ENCODE measurements around the gene CCL20. TPM values are rescaled to one million over a fixed set of nuclear protein-coding genes. Genes with fewer than 3 reads are reported as not detected.
A peak's percentile ranks its signal among the peaks of the same experiment; 100 is the strongest.

The CCL20 gene
- total RNA-seq: 1 to 10 TPM; 1.0 to 5.9 TPM
- 1 to 10 TPM in 1 of 2 donors, under 1 TPM in 1; 0.36 to 1.6 TPM for polyA plus RNA-seq

GRCh38 chr2:227813562-227814353 lies at the start of gene CCL20:
Gene CCL20, plus strand, starts transcription at chr2:227813842. Its CDS starts 70 bp downstream, at chr2:227813912.
- Histone ChIP-seq H3K27ac (ENCODE audit: low read depth in 1 of 2, low read length in 2 of 2) (no peak within 1 kb of the TSS), H3K27me3 (ENCODE audit: control insufficient read depth in 4 of 4, insufficient read depth in 4 of 4, low read length in 3 of 4) (peaks cover 0 to 2% (median 0%) of the 10 kb centered on the region in 4 donors), H3K9ac (ENCODE audit: low read depth in 1 of 2, low read length in 2 of 2) (no peak within 1 kb of the TSS), H3K9me3 (ENCODE audit: control insufficient read depth in 4 of 4, low read length in 3 of 4) (no peaks in the 10 kb centered on the region), H3K4me3 (ENCODE audit: low read depth in 1 of 3, low read length in 3 of 3) (no peak within 1 kb of the TSS), H3K36me3 (ENCODE audit: control insufficient read depth in 4 of 4, insufficient read depth in 3 of 4, low read depth in 1 of 4, low read length in 3 of 4) (no peaks in the 10 kb centered on the region), H3K4me1 (ENCODE audit: control insufficient read depth in 4 of 4, insufficient read depth in 4 of 4, low read length in 3 of 4) (no peaks in the 10 kb centered on the region)
- no peak for DNase-seq (ENCODE audit: low spot score)
- 62% methylated on average over 9 of the region's 9 CpGs for WGBS
- TF ChIP-seq TAF1 (conservative IDR thresholded peaks at IDR 0.05) (no peak), HNF4A (conservative IDR thresholded peaks at IDR 0.05) (peak; percentile 15 to 50), YY1 (IDR thresholded peaks at IDR 0.05) (no peak), RXRA (IDR thresholded peaks at IDR 0.05) (peak in 1 of 2 donors; percentile 8), SP1 (IDR thresholded peaks at IDR 0.05) (peak; percentile 51), GABPA (IDR thresholded peaks at IDR 0.05 in 1 of 2, conservative IDR thresholded peaks at IDR 0.05 in 1 of 2) (no peak), HNF4G (IDR thresholded peaks at IDR 0.05) (peak; percentile 23)

- TF ChIP-seq FOXA2 (IDR thresholded peaks at IDR 0.05): no peak
- TF ChIP-seq NR2F2 (IDR thresholded peaks at IDR 0.05): no peak
- no peak for TF ChIP-seq ATF3 (IDR thresholded peaks at IDR 0.05)
- no peak for TF ChIP-seq CTCF (IDR thresholded peaks at IDR 0.05; ENCODE audit: low read depth, low read length, missing input control)
- TF ChIP-seq ZBTB33 (IDR thresholded peaks at IDR 0.05): no peak
- no peak for TF ChIP-seq HNF4A (conservative IDR thresholded peaks at IDR 0.05)
- no peak for TF ChIP-seq EGR1 (IDR thresholded peaks at IDR 0.05; ENCODE audit: low read depth in 2 of 2)
- TF ChIP-seq MAX (IDR thresholded peaks at IDR 0.05): no peak
- no peak for TF ChIP-seq YY1 (IDR thresholded peaks at IDR 0.05)
- no peaks in the 10 kb centered on the region for H3K27me3 ChIP-seq (ENCODE audit: control insufficient read depth in 4 of 4, insufficient read depth in 4 of 4, low read length in 3 of 4)
- H3K27ac ChIP-seq (ENCODE audit: low read depth in 1 of 2, low read length in 2 of 2): no peak overlapping the region
- H3K9ac ChIP-seq (ENCODE audit: low read depth in 1 of 2, low read length in 2 of 2): no peak overlapping the region
- H3K4me1 ChIP-seq (ENCODE audit: control insufficient read depth in 4 of 4, insufficient read depth in 4 of 4, low read length in 3 of 4): peaks cover 0 to 12% (median 0%) of the 10 kb centered on the region in 4 donors
- H3K9me3 ChIP-seq (ENCODE audit: control insufficient read depth in 4 of 4, low read length in 3 of 4): no peaks in the 10 kb centered on the region
- DNase-seq (ENCODE audit: low spot score): no peak
- 51% methylated on average over 4 of the region's 4 CpGs for WGBS
- H3K36me3 ChIP-seq (ENCODE audit: control insufficient read depth in 4 of 4, insufficient read depth in 3 of 4, low read depth in 1 of 4, low read length in 3 of 4): no peaks in the 10 kb centered on the region
- no peak overlapping the region for H3K4me3 ChIP-seq (ENCODE audit: low read depth in 1 of 3, low read length in 3 of 3)
Observed at GRCh38 chr2:227765788-227766372, 47.8 kb upstream of the CCL20 start.

Measured in liver (tissue), 9 donors.